Smooth muscle cell (in vitro differentiated cells): ENCODE results near the gene TUT4. TPM values are rescaled to one million over a fixed set of nuclear protein-coding genes. Genes with fewer than 3 reads are reported as not detected.

Experiments used
- DNase-seq: peaks from one replicate; lab custom pipeline; 2025; ENCODE audit not compliant: unreplicated experiment; lab: John Stamatoyannopoulos, UW
- H2AFZ ChIP-seq: fragments of 200-600 bp; sonication (generic); 2 replicates; pipeline ENCODE4 v1.6.0; 2016; ENCODE audit warnings: antibody characterized with exemption, low read depth, mild to moderate bottlenecking
- H3F3A ChIP-seq: fragments of 200-600 bp; sonication (generic); 2 replicates; pipeline ENCODE4 v1.6.0; 2017; ENCODE audit warnings: antibody characterized with exemption, low read depth
- H3K27ac ChIP-seq: fragments of 200-600 bp; sonication (generic); 2 replicates; pipeline ENCODE4 v1.5.1; 2016; ENCODE audit warnings: low read depth, mild to moderate bottlenecking
- H3K27me3 ChIP-seq: fragments of 200-600 bp; sonication (generic); 2 replicates; pipeline ENCODE4 v1.6.1; 2016; ENCODE audit warnings: low read depth, mild to moderate bottlenecking
- H3K36me3 ChIP-seq: fragments of 200-600 bp; sonication (generic); 2 replicates; pipeline ENCODE4 v1.5.1; 2016; ENCODE audit warnings: low read depth
- H3K4me1 ChIP-seq: fragments of 200-600 bp; sonication (generic); 2 replicates; pipeline ENCODE4 v1.5.1; 2016; ENCODE audit warnings: low read depth
- H3K4me2 ChIP-seq: fragments of 200-600 bp; sonication (generic); 2 replicates; pipeline ENCODE4 v1.6.0; 2016; ENCODE audit warnings: mild to moderate bottlenecking
- H3K4me3 ChIP-seq: fragments of 200-600 bp; sonication (generic); 2 replicates; pipeline ENCODE4 v1.5.1; 2016; ENCODE audit warnings: mild to moderate bottlenecking
- H3K79me2 ChIP-seq: fragments of 200-600 bp; sonication (generic); 2 replicates; pipeline ENCODE4 v1.6.0; 2016; ENCODE audit warnings: low read depth, mild to moderate bottlenecking
- H3K9ac ChIP-seq: fragments of 200-600 bp; sonication (generic); 2 replicates; pipeline ENCODE4 v1.6.0; 2016; ENCODE audit warnings: low read depth
- H3K9me3 ChIP-seq: fragments of 200-600 bp; sonication (generic); replicated peaks from 2 replicates; pipeline ENCODE4 v1.5.1; 2016; ENCODE audit warnings: low read depth
- H4K20me1 ChIP-seq: fragments of 200-600 bp; sonication (generic); 2 replicates; pipeline ENCODE4 v1.6.0; 2016; ENCODE audit warnings: low read depth
- WGBS: methylation state at CpG from one replicate; pipeline ENCODE4 v1.1.7; 2016; ENCODE audit warnings: low lambda C conversion rate; 5-methylcytosine and 5-hydroxymethylcytosine counted together
- polyA plus RNA-seq: library from polyadenylated mRNA; unstranded; fragments of >200 nt; fragmentation: Nextera tagmentation; extraction: Ambion mirVana; gene quantifications from 2 replicates; pipeline ENCODE4 v1.2.1, GENCODE V29; 2016
- total RNA-seq: library from RNA; depleted of rRNA; stranded (reverse); fragments of >200 nt; gene quantifications from 2 replicates; pipeline ENCODE4 v1.2.3, GENCODE V29; 2014
- TF ChIP-seq, protein P1 (sequence below): fragments of 200-600 bp; sonication (generic); IDR thresholded peaks from 2 replicates; pipeline ENCODE4 v1.5.1; 2017; ENCODE audit warnings: borderline replicate concordance, mild to moderate bottlenecking, antibody characterized with exemption; ENCODE audit not compliant: insufficient read depth, poor library complexity, severe bottlenecking

The TUT4 gene
- total and polyA plus RNA-seq, 2 experiments from 2014 or later: 13.9 to 58.3 TPM

DNA sequence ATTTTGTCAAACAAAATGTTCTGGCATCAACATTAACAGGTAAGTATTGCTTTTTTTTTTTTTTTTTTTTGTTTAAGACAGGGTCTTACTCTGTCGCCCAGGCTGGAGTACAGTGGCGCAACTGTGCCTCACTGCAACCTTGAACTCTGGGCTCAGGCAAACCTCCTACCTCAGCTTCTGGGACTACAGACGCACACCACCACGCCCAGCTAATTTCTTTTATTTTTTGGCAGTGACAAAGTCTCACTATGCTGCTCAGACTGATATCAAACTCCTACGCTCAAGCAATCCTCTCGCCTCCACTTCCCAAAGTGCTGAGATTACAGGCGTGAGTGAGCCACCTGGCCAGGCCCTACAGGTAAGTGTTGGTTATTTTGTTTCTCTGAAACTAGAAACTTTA lies 2.4 kb downstream of the TUT4 start:
- no peak overlapping the region for H2AFZ ChIP-seq
- peaks cover 65% of the 10 kb centered on the region for H3K79me2 ChIP-seq
- H3K4me3 ChIP-seq: peak overlapping the region; percentile 78
- H3K4me1 ChIP-seq: peaks cover 25% of the 10 kb centered on the region
- no peak overlapping the region for H3K27ac ChIP-seq
- H3F3A ChIP-seq: peaks cover 16% of the 10 kb centered on the region
- H3K27me3 ChIP-seq: no peaks in the 10 kb centered on the region
- H3K9me3 ChIP-seq: no peaks in the 10 kb centered on the region
- 98% methylated on average over 7 of the region's 7 CpGs for WGBS
- H3K36me3 ChIP-seq: no peaks in the 10 kb centered on the region
- no peak for DNase-seq
- H4K20me1 ChIP-seq: peaks cover 67% of the 10 kb centered on the region
- TF ChIP-seq, protein P1, sequence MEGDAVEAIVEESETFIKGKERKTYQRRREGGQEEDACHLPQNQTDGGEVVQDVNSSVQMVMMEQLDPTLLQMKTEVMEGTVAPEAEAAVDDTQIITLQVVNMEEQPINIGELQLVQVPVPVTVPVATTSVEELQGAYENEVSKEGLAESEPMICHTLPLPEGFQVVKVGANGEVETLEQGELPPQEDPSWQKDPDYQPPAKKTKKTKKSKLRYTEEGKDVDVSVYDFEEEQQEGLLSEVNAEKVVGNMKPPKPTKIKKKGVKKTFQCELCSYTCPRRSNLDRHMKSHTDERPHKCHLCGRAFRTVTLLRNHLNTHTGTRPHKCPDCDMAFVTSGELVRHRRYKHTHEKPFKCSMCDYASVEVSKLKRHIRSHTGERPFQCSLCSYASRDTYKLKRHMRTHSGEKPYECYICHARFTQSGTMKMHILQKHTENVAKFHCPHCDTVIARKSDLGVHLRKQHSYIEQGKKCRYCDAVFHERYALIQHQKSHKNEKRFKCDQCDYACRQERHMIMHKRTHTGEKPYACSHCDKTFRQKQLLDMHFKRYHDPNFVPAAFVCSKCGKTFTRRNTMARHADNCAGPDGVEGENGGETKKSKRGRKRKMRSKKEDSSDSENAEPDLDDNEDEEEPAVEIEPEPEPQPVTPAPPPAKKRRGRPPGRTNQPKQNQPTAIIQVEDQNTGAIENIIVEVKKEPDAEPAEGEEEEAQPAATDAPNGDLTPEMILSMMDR: no peak
- no peak overlapping the region for H3K9ac ChIP-seq
- H3K4me2 ChIP-seq: no peak overlapping the region

DNA sequence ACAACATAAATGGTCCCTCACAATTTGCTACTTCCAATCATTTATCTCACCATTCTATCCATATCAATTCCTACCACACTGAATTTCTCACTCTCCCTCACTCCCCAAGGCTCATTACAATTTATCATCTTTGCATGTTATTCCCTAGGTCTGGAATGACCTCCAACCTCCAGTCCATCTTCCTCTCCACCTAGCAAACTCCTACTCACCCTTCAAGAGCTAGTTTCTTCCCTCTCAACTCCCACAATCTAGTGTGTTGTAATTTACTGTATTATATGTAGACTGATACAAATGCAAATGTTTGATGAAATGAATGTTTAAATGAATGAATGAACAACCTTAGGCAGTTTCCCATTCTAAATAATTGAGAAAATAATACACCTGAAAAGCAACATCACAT lies 3.6 kb downstream of the TUT4 start:
- H3K9me3 ChIP-seq: no peaks in the 10 kb centered on the region
- H3K27me3 ChIP-seq: no peaks in the 10 kb centered on the region
- TF ChIP-seq, protein P1: no peak
- H4K20me1 ChIP-seq: peaks cover 70% of the 10 kb centered on the region
- H3K4me1 ChIP-seq: peaks cover 15% of the 10 kb centered on the region
- H2AFZ ChIP-seq: no peak overlapping the region
- no peak for DNase-seq
- peaks cover 6% of the 10 kb centered on the region for H3F3A ChIP-seq
- H3K79me2 ChIP-seq: peaks cover 77% of the 10 kb centered on the region
- no peaks in the 10 kb centered on the region for H3K36me3 ChIP-seq
- H3K4me2 ChIP-seq: no peak overlapping the region
- H3K4me3 ChIP-seq: no peak overlapping the region
- no peak overlapping the region for H3K27ac ChIP-seq
- no peak overlapping the region for H3K9ac ChIP-seq

DNA sequence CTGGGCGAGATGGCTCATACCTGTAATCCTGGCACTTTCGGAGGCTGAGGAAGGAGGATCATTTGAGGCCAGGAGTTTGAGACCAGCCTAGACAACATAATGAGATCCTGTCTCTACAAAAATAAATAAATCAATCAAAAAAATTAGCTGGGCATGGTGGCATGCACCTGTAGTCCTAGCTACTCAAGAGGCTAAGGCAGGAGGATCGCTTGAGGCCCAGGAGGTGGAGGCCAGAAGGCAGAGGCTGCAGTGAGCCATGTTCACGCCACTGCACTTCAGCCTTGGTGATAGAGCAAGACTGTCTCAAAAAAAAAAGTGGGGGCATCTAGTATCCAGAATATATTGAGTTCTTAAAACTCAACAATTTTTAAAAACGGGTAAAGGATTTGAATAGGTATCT lies 6.0 kb downstream of the TUT4 start:
- TF ChIP-seq, protein P1: no peak
- Histone ChIP-seq H3K4me3 (no peak overlapping the region), H3K27ac (no peak overlapping the region), H3K27me3 (no peaks in the 10 kb centered on the region), H3K79me2 (peaks cover 100% of the 10 kb centered on the region), H3K4me1 (peaks cover 9% of the 10 kb centered on the region), H4K20me1 (peaks cover 66% of the 10 kb centered on the region), H3F3A (peaks cover 3% of the 10 kb centered on the region), H2AFZ (no peak overlapping the region), H3K36me3 (peaks cover 5% of the 10 kb centered on the region), H3K4me2 (no peak overlapping the region), H3K9ac (no peak overlapping the region), H3K9me3 (peaks cover 11% of the 10 kb centered on the region)
- DNase-seq: no peak
- 96% methylated on average over 5 of the region's 5 CpGs for WGBS

DNA sequence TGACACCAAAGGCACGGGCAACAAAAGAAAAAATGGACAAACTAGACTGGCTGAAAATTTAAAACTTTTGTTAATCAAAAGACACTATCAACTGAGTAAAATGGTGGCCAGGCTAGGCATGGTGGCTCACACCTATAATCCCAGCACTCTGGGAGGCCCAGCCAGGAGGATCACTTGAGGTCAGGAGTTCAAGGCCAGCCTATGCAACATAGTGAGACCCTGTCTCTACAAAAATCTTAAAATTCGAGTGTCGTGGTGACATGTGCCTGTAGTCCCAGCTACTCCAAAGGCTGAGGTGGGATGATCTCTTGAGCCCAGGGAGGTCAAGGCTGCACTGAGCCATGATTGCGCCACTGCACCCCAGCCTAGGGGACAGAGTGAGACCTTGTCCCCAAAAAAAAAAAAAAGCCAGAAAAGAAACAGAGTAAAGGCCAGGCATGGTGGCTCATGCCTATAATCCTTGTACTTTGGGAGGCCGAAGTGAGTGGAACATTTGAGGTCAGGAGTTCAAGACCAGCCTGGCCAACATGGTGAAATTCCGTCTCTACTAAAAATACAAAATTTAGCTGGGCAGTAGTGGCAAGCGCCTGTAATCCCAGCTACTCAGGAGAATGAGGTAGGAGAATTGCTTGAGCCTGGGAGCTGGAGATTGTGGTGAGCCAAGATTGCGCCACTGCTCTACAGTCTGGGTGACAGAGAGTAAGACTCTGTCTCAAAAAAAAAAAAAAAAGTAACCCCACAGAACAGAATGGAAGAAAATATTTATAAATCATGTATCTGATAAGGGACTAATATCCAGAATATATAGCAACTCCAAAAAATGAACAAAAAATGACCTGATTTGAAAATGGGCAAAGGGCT lies 8.0 kb downstream of the TUT4 start:
- Histone ChIP-seq H3K36me3 (peaks cover 6% of the 10 kb centered on the region), H3K27ac (no peak overlapping the region), H3K4me2 (no peak overlapping the region), H2AFZ (no peak overlapping the region), H3K9me3 (peaks cover 11% of the 10 kb centered on the region), H3K27me3 (no peaks in the 10 kb centered on the region), H3K79me2 (peaks cover 100% of the 10 kb centered on the region), H3K9ac (no peak overlapping the region), H3K4me3 (no peak overlapping the region), H3K4me1 (no peaks in the 10 kb centered on the region), H4K20me1 (peaks cover 56% of the 10 kb centered on the region), H3F3A (peaks cover 3% of the 10 kb centered on the region)
- TF ChIP-seq, protein P1: no peak
- DNase-seq: no peak
- WGBS: 95% methylated on average over 8 of the region's 8 CpGs
